HepG2 (cell line): ENCODE results near the gene SGPP2. TPM values are rescaled to one million over a fixed set of nuclear protein-coding genes. Genes with fewer than 3 reads are reported as not detected.
A peak's percentile ranks its signal among the peaks of the same experiment; 100 is the strongest.

Experiments
- ATAC-seq: fragments of 200-7000 bp; cut with Tn5 transposase; 3 replicates; pipeline ENCODE4 v1.9.1; 2020; ENCODE audit warnings: mild to moderate bottlenecking, moderate library complexity
- BruUV-seq: library from RNA; stranded (reverse); fragments of 400-500 nt; replicated peaks from 2 replicates; lab custom pipeline; 2021; lab: Mats Ljungman, UMichigan
- CTCF ChIA-PET: fragments of 300-600 bp; formaldehyde crosslinking; extraction: SDS; loops from one replicate; lab custom pipeline; 2021; ENCODE audit warnings: low total read pairs, inconsistent platforms, low intra/inter-chr PET ratio; lab: Yijun Ruan, JAX
- POLR2A ChIA-PET: fragments of 350-600 bp; sonication (Branson Sonifier 250); formaldehyde crosslinking; loops from one replicate; lab custom pipeline; 2020; ENCODE audit warnings: antibody characterized with exemption, inconsistent platforms; lab: Yijun Ruan, JAX
- DNase-seq: peaks from one replicate; pipeline ENCODE4 v3.0.0-alpha.2; 2015; ENCODE audit warnings: low spot score
- FAIRE-seq: peaks from 3 replicates; lab custom pipeline; 2011; peaks lifted over from hg19 to GRCh38; lab: Jason Lieb, UNC
- H2AFZ ChIP-seq: one replicate; pipeline ENCODE4 v1.6.1; 2011; ENCODE audit warnings: low read length, inconsistent platforms
- H3K27ac ChIP-seq: fragments of 300-600 bp; 3 replicates; pipeline ENCODE4 v1.8.0; 2011; ENCODE audit warnings: mixed run types, mild to moderate bottlenecking, mixed read lengths, low read length, inconsistent platforms; ENCODE audit not compliant: insufficient read depth; ENCODE audit errors: extremely low read length
- H3K27me3 ChIP-seq, 2 experiments: fragments of 200-600 bp in 1 of 2; 2 replicates in 1 of 2; 3 replicates in 1 of 2; pipeline versions ENCODE4 v1.6.0 to v1.8.0; 2011; ENCODE audit warnings: low read length in 2 of 2, mild to moderate bottlenecking in 2 of 2, moderate library complexity in 2 of 2, inconsistent platforms in 1 of 2; ENCODE audit not compliant: insufficient read depth in 2 of 2, control insufficient read depth in 1 of 2
- H3K36me3 ChIP-seq, 2 experiments: fragments of 200-600 bp in 1 of 2; replicated peaks in 1 of 2; 2 replicates in 1 of 2; 3 replicates in 1 of 2; pipeline versions ENCODE4 v1.5.1 to v1.8.0; 2011; ENCODE audit warnings: low read length in 2 of 2, inconsistent platforms in 1 of 2; ENCODE audit not compliant: insufficient read depth in 2 of 2, control insufficient read depth in 1 of 2
- H3K4me1 ChIP-seq: 2 replicates; pipeline ENCODE4 v1.5.1; 2012; ENCODE audit warnings: low read length, inconsistent platforms; ENCODE audit not compliant: insufficient read depth
- H3K4me2 ChIP-seq: 2 replicates; pipeline ENCODE4 v1.6.0; 2011; ENCODE audit warnings: low read depth, low read length, inconsistent platforms
- H3K4me3 ChIP-seq, 3 experiments: fragments of 200-600 bp in 1 of 3; sonication (generic), shearing (Covaris generic) in 1 of 3; replicated peaks in 1 of 3; 2 replicates each; pipeline ENCODE4 v1.5.1; 2011 to 2016; ENCODE audit warnings: low read length in 3 of 3, inconsistent platforms in 2 of 3, low read depth in 2 of 3, mild to moderate bottlenecking in 2 of 3, control low read depth in 1 of 3, mixed read lengths in 1 of 3; ENCODE audit not compliant: insufficient read depth in 1 of 3
- H3K79me2 ChIP-seq: one replicate; pipeline ENCODE4 v1.6.1; 2011; ENCODE audit warnings: low read length, inconsistent platforms; ENCODE audit not compliant: insufficient read depth
- H3K9ac ChIP-seq: 2 replicates; pipeline ENCODE4 v1.6.0; 2011; ENCODE audit warnings: mild to moderate bottlenecking, low read depth, low read length, inconsistent platforms; ENCODE audit not compliant: insufficient read depth
- H3K9me3 ChIP-seq: 2 replicates; pipeline ENCODE4 v1.5.1; 2012; ENCODE audit warnings: mild to moderate bottlenecking, low read length
- H4K20me1 ChIP-seq: 2 replicates; pipeline ENCODE4 v1.6.0; 2011; ENCODE audit warnings: inconsistent platforms, mild to moderate bottlenecking, low read length, moderate library complexity; ENCODE audit not compliant: insufficient read depth
- DDIT3 ChIP-seq: sonication (generic); formaldehyde crosslinking; IDR thresholded peaks from 2 replicates; pipeline ENCODE4 v1.4.0; 2020; ENCODE audit warnings: mild to moderate bottlenecking, missing genetic modification reagents
- ETV6 ChIP-seq: sonication (generic); formaldehyde crosslinking; conservative IDR thresholded peaks from 2 replicates; pipeline ENCODE4 v1.4.0; 2020; ENCODE audit warnings: missing genetic modification reagents
- FOSL1 ChIP-seq: sonication (generic); formaldehyde crosslinking; IDR thresholded peaks from 2 replicates; pipeline ENCODE4 v1.9.0; 2021; ENCODE audit warnings: missing genetic modification reagents, borderline replicate concordance
- GABPB1 ChIP-seq: IDR thresholded peaks from 2 replicates; pipeline ENCODE4 v1.6.1; 2016; ENCODE audit warnings: mild to moderate bottlenecking, missing genetic modification reagents, moderate library complexity, missing compliant biosample characterization
- HCFC1 ChIP-seq: fragments of 150-350 bp; IDR thresholded peaks from 2 replicates; pipeline ENCODE4 v1.6.1; 2014; ENCODE audit warnings: low read depth, low read length
- HNRNPL ChIP-seq: fragments of 200-400 bp; formaldehyde crosslinking; IDR thresholded peaks from 2 replicates; pipeline ENCODE4 v1.6.1; 2017; ENCODE audit warnings: mild to moderate bottlenecking, low read depth, low read length
- KDM1A ChIP-seq: IDR thresholded peaks from 2 replicates; pipeline ENCODE4 v1.6.1; 2016; ENCODE audit warnings: missing compliant biosample characterization
- KDM6A ChIP-seq: IDR thresholded peaks from 2 replicates; pipeline ENCODE4 v1.6.1; 2016; ENCODE audit warnings: low read depth
- NBN ChIP-seq: fragments of 450-650 bp; conservative IDR thresholded peaks from 2 replicates; pipeline ENCODE4 v1.6.1; 2017
- RFX1 ChIP-seq: fragments of 450-650 bp; IDR thresholded peaks from 2 replicates; pipeline ENCODE4 v1.6.1; 2017
- SMAD1 ChIP-seq: sonication (generic); formaldehyde crosslinking; IDR thresholded peaks from 2 replicates; pipeline ENCODE4 v1.4.0; 2020; ENCODE audit warnings: missing genetic modification reagents, low read depth, mild to moderate bottlenecking, borderline replicate concordance
- SYNCRIP ChIP-seq: fragments of 200-400 bp; formaldehyde crosslinking; IDR thresholded peaks from 2 replicates; pipeline ENCODE4 v1.6.1; 2018; ENCODE audit warnings: mild to moderate bottlenecking, low read depth, low read length; ENCODE audit not compliant: insufficient read depth
- ZBTB20 ChIP-seq: sonication (generic); formaldehyde crosslinking; IDR thresholded peaks from 2 replicates; pipeline ENCODE4 v1.8.1; 2023; ENCODE audit warnings: missing genetic modification reagents, low read depth, mild to moderate bottlenecking, borderline replicate concordance
- ZBTB25 ChIP-seq: IDR thresholded peaks from 2 replicates; pipeline ENCODE4 v1.6.1; 2018; ENCODE audit warnings: missing genetic modification reagents
- ZEB1 ChIP-seq: IDR thresholded peaks from 2 replicates; pipeline ENCODE4 v1.6.1; 2012; ENCODE audit warnings: mild to moderate bottlenecking, low read depth, inconsistent platforms; ENCODE audit not compliant: insufficient replicate concordance
- ZNF205 ChIP-seq: IDR thresholded peaks from 2 replicates; pipeline ENCODE4 v1.6.1; 2018; ENCODE audit warnings: missing biosample characterization, missing genetic modification reagents
- ZNF292 ChIP-seq: sonication (generic); formaldehyde crosslinking; IDR thresholded peaks from 2 replicates; pipeline ENCODE4 v1.8.1; 2022; ENCODE audit warnings: mild to moderate bottlenecking, low read depth, missing genetic modification reagents, borderline replicate concordance
- ZNF496 ChIP-seq: sonication (generic); formaldehyde crosslinking; IDR thresholded peaks from 2 replicates; pipeline ENCODE4 v1.8.1; 2023; ENCODE audit warnings: mild to moderate bottlenecking, moderate library complexity, missing genetic modification reagents; ENCODE audit not compliant: insufficient replicate concordance
- ZNF672 ChIP-seq: sonication (generic); formaldehyde crosslinking; IDR thresholded peaks from 2 replicates; pipeline ENCODE4 v1.8.1; 2022; ENCODE audit warnings: missing genetic modification reagents
- ZNF761 ChIP-seq: sonication (generic); formaldehyde crosslinking; conservative IDR thresholded peaks from 2 replicates; pipeline ENCODE4 v1.4.0; 2020; ENCODE audit warnings: mild to moderate bottlenecking, missing genetic modification reagents
- ZNF780A ChIP-seq: sonication (generic); formaldehyde crosslinking; IDR thresholded peaks from 2 replicates; pipeline ENCODE4 v1.8.0; 2022; ENCODE audit warnings: mild to moderate bottlenecking, missing genetic modification reagents, moderate library complexity
- ZNF891 ChIP-seq: sonication (generic); formaldehyde crosslinking; IDR thresholded peaks from 2 replicates; pipeline ENCODE4 v1.5.0; 2020; ENCODE audit warnings: mild to moderate bottlenecking, missing genetic modification reagents
- WGBS: methylation state at CpG from one replicate; pipeline ENCODE4 v1.1.6; 2017; ENCODE audit warnings: low lambda C conversion rate; 5-methylcytosine and 5-hydroxymethylcytosine counted together
- in situ Hi-C: cut with HindIII; loops from 2 replicates; pipeline ENCODE4 v1.10.0; 2017; ENCODE audit warnings: low pct_unique_long_range_greater_than_20kb; ENCODE audit not compliant: extremely low pct_ligation_motif_present
- intact Hi-C: fragments of 100-400 bp; cut with micrococcal nuclease; formaldehyde crosslinking; loops from one replicate; pipeline ENCODE4 v1.10.0; 2022; ENCODE audit not compliant: unreplicated experiment
- polyA plus RNA-seq, 8 experiments: library from polyadenylated mRNA; depleted of rRNA in 3 of 8; stranded (reverse) in 7 of 8; unstranded in 1 of 8; fragments of >200 nt; fragmentation: Illumina TruSeq in 4 of 8; extraction: Trizol in 4 of 8; gene quantifications; 2 replicates each; pipeline versions ENCODE4 v1.2.1 to v1.2.3, GENCODE V29; 2011 to 2016; ENCODE audit warnings: low read depth in 4 of 8, missing spikeins in 1 of 8, mixed read lengths in 1 of 8; ENCODE audit not compliant: insufficient read depth in 1 of 8
- total RNA-seq, 5 experiments: library from RNA; depleted of rRNA; stranded (reverse); fragments of >200 nt; fragmentation: Illumina TruSeq; extraction: Trizol; gene quantifications; 2 replicates each; pipeline ENCODE4 v1.2.3, GENCODE V29; 2016; ENCODE audit warnings: low read depth in 1 of 5

The SGPP2 gene
- total and polyA plus RNA-seq, 2 of the 13 experiments (the other 11 are each of a cell fraction or from before 2014, with no cell fraction given) = not detected

GRCh38 chr2:222465746-222466145 is 41.4 kb downstream of the SGPP2 start:
- Histone ChIP-seq H3K36me3 (no peaks in the 10 kb centered on the region), H3K4me1 (no peaks in the 10 kb centered on the region), H3K4me2 (no peak overlapping the region), H3K9me3 (no peaks in the 10 kb centered on the region), H3K4me3 (no peak overlapping the region), H3K9ac (no peak overlapping the region), H2AFZ (no peak overlapping the region), H3K79me2 (no peaks in the 10 kb centered on the region), H4K20me1 (no peaks in the 10 kb centered on the region), H3K27me3 (peaks cover 0 to 11% of the 10 kb centered on the region in 2 experiments; a peak in 2 of 5 replicates), H3K27ac (no peak overlapping the region)
- TF ChIP-seq GABPB1 (CRISPR knock-in tag) = no peak
- TF ChIP-seq SYNCRIP = no peak
- no peak for TF ChIP-seq KDM6A (CRISPR knock-in tag)
- TF ChIP-seq ZEB1 = no peak
- TF ChIP-seq ZNF780A (CRISPR knock-in tag) = no peak
- no peak for TF ChIP-seq HNRNPL
- TF ChIP-seq ZNF292 = no peak
- in situ Hi-C loops = no loop called here
- WGBS = 11% methylated on average over 3 of the region's 3 CpGs
- no TSS peak for BruUV-seq
- no peak for DNase-seq
- ATAC-seq = no peak
- ChIA-PET POLR2A (no interaction called here), CTCF (no interaction called here)
- intact Hi-C loops = no loop called here
- no peak for FAIRE-seq

GRCh38 chr2:222468346-222468745 is 44.0 kb downstream of the SGPP2 start:
- H3K79me2 ChIP-seq = no peaks in the 10 kb centered on the region
- ATAC-seq = no peak; the same call in 2 of the 3 replicates
- in situ Hi-C loops = no loop called here
- H3K9me3 ChIP-seq = no peaks in the 10 kb centered on the region
- FAIRE-seq = no peak
- intact Hi-C loops = no loop called here
- WGBS = 9% methylated on average over 4 of the region's 4 CpGs
- POLR2A ChIA-PET = no interaction called here
- H3K4me3 ChIP-seq = no peak overlapping the region
- H2AFZ ChIP-seq = no peak overlapping the region
- DNase-seq = peak; percentile 27
- H3K4me2 ChIP-seq = no peak overlapping the region
- no peak overlapping the region for H3K9ac ChIP-seq
- no peaks in the 10 kb centered on the region for H4K20me1 ChIP-seq
- H3K36me3 ChIP-seq = no peaks in the 10 kb centered on the region
- peaks cover 0 to 11% of the 10 kb centered on the region in 2 experiments; a peak in 2 of 5 replicates for H3K27me3 ChIP-seq
- BruUV-seq = no TSS peak
- CTCF ChIA-PET = no interaction called here
- H3K4me1 ChIP-seq = no peaks in the 10 kb centered on the region
- H3K27ac ChIP-seq = no peak overlapping the region
- TF ChIP-seq ZBTB25 (CRISPR knock-in tag) = no peak
- TF ChIP-seq ZNF205 (CRISPR knock-in tag) = no peak
- no peak for TF ChIP-seq KDM1A
- TF ChIP-seq HCFC1 = no peak
- no peak for TF ChIP-seq RFX1
- no peak for TF ChIP-seq FOSL1 (CRISPR knock-in tag)
- no peak for TF ChIP-seq DDIT3 (CRISPR knock-in tag)
- TF ChIP-seq ZNF761 (CRISPR knock-in tag) = no peak
- no peak for TF ChIP-seq ZNF891 (CRISPR knock-in tag)
- TF ChIP-seq ZNF672 (CRISPR knock-in tag) = no peak
- TF ChIP-seq SMAD1 (CRISPR knock-in tag) = no peak
- TF ChIP-seq ETV6 = no peak
- TF ChIP-seq ZNF496 (CRISPR knock-in tag) = no peak
- TF ChIP-seq NBN = no peak
- no peak for TF ChIP-seq ZBTB20
